T-helper 1 cell (primary cell): Measurements from ENCODE around the gene AGPAT2.

ENCODE experiments used
- DNase-seq, 5 donors: peaks; one replicate each; pipeline ENCODE4 v3.0.0-alpha.2; 2012 to 2020

AGPAT2 gene

DNA sequence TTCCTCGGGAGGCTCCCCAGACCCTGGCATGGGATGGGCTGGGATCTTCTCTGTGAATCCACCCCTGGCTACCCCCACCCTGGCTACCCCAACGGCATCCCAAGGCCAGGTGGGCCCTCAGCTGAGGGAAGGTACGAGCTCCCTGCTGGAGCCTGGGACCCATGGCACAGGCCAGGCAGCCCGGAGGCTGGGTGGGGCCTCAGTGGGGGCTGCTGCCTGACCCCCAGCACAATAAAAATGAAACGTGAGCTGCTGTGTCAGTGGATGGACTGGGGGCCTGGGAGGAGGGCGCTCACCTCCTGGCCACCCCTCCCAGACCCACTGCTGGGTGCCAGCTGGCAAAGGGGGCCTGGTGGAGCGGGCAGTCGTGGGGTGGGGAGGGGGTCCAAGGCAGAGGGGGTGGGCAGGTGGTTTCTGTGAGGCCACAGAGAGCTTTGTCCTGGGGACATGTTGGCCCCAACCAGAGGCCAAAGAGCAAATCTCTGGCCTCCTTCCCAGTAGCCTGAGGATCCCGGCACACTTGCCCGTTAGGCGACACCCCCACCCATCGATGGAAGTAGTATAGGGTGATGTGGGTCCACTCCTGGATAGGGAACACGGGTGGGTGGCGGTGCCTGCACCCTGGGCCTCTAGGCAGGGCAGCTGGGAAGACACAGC lies 14.7 kb downstream of the AGPAT2 start:
- no peak for DNase-seq

DNA sequence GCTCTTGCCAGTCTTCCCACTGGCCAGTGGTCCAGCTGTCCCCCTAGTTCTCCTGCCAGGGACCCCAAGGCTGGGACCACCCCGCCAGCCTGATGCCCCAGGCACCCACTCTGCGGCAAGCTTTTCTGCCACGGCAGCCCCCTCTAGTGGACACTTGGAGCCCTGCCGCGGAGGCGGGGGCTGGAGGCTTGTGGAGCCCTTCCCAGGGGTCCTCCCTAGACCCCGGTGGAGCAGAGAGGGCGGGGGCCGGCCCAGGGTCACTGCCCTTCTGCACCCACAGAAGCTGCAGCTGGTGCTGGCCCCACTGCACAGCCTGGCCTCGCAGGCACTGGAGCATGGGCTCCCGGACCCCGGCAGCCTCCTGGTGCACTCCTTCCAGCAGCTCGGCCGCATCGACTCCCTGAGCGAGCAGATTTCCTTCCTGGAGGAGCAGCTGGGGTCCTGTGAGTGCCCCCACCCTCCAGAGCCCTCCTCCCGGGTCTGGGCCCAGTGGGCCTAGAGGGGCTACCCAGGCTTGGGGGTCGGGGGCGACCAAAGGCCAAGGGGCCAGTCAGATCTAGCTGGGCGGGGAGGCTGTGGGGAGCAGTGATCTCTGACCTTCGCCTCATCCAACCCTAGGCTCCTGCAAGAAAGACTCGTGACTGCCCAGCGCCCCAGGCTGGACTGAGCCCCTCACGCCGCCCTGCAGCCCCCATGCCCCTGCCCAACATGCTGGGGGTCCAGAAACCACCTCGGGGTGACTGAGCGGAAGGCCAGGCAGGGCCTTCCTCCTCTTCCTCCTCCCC lies 15.4 kb downstream of the AGPAT2 start:
- peak in 1 of 5 donors; percentile 31 for DNase-seq

DNA sequence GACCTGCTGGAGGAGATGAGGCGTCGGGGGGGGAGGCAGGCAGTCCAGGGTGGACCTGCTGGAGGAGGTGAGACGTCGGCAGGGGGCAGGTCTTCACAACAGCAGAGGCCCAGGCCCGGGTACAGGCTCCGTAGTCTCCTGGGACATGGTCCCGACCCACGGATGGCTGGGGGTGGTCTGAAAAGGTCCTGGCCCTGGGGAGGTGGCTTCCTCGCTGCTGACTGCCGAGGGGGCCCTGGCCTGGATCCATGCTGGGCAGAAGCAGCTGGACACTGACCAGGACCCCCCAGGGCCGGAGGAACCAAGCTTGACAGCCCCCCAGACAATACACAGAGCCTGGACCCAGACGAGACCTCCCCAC lies 16.0 kb downstream of the AGPAT2 start:
- no peak for DNase-seq

DNA sequence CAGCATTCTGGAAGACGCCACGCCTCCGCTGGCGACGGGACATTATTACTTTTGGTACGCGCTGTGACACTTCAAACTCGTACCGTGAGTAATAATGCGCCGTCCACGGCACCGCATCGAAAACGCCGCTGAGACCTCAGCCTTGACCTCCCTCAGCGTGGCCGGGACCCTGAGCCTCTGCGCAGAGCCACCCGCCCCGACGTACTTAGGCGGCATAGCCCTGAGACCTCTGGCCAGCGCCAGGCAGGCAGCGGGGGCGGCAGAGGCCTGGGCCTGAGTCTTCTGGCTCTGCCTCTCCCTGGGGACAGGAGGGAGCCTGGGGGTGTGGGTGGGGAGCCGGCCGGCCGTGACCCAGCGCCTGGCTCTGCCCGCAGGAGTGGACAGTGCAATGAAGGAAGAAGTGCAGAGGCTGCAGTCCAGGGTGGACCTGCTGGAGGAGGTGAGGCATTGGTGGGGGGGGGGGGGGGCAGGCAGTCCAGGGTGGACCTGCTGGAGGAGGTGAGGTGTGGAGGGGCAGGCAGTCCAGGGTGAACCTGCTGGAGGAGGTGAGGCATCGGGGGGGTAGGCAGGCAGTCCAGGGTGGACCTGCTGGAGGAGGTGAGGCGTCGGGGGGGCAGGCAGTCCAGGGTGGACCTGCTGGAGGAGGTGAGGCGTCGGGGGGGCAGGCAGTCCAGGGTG lies 16.5 kb downstream of the AGPAT2 start:
- DNase-seq = no peak

DNA sequence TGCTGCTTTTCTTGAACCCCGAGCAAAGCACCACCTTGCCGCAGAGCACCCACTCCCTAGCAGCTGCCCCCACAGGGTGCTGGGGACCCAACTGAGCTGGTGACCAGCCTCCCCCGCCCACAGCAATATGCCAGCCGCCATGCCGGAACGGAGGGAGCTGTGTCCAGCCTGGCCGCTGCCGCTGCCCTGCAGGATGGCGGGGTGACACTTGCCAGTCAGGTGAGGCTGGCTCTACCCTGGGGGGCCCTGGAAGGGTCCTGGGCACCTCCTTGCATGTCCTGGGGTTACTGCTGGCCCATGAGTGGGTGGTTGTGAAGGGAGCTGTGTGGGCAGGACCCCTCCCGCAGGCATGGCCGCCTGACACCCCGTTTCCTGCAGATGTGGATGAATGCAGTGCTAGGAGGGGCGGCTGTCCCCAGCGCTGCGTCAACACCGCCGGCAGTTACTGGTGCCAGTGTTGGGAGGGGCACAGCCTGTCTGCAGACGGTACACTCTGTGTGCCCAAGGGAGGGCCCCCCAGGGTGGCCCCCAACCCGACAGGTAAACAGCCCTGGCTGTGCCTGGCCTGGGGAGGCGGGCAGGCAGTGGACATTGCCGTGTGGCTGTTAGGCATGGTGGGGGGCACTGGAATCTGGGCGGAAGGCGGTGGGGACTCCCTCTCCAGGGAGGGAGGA lies 17.3 kb downstream of the AGPAT2 start:
- DNase-seq = no peak

DNA sequence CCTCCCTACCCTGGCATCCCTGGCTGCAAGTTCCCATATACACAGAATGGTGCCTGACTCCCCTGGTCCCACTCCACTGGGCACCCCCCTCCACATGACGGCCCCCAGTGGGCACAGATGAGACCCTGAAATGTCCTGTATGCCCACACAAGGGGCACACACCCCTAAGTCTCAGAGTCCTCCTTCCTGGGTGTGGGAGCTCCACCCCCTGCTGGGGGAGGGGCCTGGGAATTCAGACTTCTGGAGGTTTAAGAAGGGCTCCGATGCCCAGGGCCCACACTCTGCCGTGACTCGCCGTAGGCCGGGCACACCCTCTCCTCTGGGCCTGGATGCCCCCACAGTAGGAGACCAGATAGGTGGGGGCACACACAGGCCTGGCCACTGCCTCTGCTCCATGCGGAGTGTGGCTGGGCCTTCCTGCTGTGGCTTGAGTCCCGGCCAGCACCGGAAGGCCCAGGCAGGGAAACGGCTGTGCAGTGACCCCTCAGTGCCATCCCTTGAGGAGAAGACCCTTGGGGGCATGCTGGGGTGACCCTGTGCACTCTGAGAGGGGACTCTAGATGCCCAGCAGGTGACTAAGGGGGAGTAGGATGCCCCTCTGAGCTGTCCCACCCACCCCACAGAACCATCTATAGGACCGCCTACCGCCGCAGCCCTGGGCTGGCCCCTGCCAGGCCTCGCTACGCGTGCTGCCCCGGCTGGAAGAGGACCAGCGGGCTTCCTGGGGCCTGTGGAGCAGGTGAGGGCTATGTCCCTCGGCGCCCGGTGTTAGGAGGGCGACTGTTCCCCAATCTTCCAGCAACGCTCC lies 18.1 kb downstream of the AGPAT2 start:
- no peak for DNase-seq

DNA sequence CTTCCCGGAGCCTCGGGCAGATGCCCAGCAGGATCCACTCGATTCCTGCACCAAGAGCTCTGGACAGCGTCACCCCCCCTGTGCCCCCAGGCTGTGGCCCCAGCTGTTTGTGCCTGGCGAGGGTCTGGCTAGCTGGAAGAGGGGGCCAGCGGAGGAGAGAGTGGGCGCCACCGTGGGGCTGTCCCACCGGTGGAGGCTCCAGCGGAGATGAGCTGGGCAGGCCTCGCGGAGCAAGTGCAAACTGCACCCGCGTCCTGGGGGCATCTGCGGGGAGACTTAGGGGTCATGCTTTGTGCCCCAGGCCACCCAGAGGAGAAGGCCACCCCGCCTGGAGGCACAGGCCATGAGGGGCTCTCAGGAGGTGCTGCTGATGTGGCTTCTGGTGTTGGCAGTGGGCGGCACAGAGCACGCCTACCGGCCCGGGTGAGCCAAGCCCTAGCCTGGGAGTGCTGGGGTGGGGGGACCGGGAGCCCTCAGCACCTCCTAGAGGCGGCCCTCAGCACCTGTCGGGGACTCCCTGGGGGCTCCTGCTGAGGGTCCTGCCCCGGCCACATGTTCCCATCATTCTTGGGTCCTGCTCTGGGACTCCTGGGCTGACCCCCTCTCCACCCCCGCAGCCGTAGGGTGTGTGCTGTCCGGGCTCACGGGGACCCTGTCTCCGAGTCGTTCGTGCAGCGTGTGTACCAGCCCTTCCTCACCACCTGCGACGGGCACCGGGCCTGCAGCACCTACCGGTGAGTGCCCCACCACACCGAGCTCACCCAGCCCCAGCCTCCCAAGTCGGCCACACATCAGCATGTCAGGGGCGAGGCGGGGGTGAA lies 19.1 kb downstream of the AGPAT2 start:
- DNase-seq = no peak

DNA sequence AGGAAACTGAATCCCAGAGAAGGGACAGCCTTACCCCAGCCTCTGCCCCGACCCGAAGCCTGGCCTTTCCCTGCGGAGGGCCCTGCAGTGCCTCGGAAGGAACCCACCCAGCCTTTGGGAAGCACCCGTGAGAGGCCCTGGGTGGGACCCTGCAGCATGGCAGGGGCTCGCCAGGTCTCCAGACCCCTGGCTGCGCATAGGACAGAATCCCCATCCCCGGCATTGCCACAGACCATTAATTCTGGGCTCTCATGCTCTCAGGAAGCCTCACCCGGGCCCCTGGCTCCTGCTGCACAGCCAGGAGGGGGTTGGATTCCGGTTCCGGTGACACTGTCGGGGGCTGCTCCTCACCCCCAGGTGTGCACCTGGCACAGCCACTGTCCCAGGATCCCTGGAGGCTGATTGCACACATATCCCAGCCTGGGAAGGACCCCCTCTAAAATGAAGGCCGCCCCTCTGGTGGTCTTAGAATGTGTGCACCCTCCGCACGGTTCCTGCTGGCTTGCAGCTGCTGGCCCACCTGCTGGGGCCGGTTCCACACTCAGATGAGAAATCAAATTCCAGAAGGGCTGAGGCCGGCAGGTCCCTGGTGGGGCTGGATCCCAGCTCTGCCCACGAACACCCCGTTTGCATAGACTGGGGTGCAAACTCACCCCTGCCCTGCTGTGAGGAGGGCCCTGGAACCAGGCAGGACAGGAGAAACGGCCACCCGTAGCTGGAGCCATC lies 19.9 kb downstream of the AGPAT2 start:
- no peak for DNase-seq

DNA sequence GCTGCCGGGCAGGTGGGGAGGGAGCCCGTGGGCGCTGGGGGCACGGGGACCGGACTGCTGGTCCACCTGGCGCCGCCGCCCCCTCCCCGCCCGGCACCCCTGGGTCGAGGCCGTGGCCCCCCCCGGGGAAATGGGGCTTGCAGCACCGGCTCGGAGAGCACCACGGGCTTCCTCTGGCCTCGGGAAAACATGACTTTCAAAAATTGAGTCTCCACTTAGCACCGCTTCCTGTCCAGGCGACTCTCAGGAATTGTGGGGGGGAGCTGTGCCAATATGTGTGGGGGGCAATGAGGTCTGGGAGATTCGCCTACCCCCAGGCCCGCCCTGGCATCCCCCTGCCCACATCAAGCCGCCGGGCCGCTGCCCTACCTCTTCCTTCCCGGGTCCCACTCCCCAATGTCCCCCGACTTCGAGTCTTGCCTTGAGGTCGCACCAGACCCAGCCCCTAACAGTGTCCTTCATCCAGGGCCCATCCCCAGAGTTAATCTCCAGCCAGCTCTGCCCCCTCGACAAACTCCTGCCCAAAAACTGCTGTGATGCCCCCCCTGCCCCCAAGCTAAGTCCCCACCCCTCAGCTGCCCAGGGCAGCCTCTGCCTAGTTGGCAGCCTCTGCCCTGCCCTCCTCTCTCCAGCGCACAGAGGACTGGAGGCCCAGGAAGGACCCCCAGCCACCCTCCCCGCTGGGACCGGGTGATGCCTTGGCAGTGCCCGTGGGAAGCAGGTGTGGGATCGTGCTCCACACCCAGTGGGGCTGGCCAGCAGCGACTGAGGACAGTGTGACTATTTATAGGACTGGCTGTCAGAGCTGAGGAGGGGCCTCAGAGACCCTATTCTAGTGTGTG lies 20.7 kb downstream of the AGPAT2 start:
- no peak for DNase-seq

DNA sequence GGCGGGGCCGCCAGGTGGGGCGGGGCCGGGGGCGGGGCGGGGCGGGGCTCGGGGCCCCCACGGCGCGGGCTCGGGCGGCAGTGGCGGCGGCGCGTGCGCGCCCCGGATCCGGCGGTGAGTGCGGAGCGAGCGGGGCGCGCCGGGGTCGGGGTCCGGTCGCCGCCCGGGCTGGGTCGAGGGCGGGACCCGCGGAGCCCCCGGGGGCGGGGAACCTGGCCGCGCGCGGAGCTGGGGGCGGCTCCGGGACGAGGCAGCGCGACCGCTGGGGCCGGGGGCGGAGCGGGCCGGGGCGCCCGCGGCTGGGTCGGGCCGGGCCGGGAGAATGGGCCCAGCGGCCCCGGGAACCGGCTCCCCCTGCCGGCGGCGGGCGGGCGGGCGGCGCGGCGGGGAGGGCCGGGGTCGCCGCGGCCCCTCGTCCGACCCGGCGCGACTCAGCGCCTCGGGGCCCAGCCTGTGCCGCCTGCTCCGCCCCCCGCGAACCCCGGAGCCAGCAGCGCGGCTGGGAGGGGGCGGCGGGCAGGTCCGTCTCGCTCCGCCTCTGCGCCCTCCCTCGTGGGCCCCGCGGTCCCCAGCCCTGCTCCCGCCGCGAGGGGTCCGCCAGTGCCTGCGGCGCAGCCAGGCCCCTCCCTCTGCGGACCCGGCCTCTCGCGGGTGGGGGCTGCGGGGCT lies 21.4 kb downstream of the AGPAT2 start:
- DNase-seq = peak in 1 of 5 donors; percentile 33

DNA sequence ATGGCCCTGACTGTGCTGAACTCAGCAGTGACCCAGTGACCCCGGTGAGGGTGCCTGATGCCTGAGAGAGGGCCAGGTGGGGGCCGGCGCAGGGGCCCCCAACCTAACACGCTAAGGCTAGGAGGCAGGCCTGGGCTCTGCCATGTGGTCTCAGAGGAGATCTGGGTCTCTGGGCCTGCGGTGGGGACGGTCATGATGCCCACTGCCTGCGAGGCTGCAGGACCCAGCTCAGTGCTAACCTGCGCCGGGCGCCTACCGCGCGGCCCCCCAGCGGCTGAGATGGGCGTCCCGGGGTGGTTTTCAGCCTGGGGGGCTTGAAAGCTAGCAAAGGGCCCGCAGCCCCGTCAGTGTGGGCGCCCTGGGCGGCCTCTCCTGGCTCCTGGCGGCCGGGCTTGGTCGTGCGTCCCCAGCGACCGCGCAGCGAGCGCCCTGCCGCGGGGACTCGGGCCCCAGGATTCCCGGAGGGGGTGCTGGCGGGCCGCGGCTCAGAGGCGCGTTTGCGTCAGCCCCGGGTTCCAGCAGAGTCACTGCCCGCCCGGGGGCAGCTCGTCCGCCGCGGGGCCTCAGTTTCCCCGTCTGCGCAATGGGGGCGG lies 22.1 kb downstream of the AGPAT2 start:
- DNase-seq = no peak

DNA sequence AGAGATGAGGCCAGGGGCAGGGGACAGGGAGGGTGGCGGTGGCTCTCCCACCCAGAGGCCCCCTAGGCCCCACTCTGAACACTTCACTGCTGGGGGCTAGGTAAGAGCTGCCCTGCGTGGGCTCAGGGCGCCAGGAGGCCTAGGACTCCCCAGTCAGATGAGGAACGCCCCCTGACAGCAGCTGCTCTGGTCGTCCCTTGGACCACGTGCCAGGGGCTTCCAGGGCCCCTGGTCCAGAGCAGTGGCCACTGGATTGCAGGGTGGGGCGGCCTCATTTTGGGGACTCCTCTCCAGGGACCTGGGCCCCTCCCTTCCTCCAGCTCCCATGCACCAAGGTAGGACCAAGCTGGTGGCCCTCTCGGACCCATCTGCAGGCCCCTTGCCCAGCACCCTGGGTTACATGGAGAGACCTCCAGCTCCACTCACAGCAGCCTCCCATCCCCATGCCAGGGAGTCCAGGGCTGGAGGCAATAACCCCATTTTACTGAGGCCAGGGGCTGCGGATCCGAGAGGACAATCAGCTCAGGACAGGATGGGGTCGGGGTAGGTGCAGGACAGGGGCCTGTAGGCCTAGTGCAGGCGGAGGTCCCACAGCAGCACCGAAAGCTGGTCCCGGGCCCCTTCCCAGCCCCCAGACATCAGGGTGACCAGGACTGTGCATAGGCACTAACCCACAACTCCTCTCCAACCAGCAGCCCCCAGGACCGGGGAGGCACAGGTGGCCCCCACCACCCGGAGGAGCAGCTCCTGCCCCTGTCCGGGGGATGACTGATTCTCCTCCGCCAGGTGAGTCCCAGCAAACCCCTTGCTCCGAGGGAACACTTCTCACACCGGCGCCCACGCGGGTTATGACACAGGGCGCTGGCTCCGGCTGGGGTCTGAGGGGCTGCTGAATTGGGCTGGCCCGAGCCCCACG lies 23.0 kb downstream of the AGPAT2 start:
- no peak for DNase-seq

DNA sequence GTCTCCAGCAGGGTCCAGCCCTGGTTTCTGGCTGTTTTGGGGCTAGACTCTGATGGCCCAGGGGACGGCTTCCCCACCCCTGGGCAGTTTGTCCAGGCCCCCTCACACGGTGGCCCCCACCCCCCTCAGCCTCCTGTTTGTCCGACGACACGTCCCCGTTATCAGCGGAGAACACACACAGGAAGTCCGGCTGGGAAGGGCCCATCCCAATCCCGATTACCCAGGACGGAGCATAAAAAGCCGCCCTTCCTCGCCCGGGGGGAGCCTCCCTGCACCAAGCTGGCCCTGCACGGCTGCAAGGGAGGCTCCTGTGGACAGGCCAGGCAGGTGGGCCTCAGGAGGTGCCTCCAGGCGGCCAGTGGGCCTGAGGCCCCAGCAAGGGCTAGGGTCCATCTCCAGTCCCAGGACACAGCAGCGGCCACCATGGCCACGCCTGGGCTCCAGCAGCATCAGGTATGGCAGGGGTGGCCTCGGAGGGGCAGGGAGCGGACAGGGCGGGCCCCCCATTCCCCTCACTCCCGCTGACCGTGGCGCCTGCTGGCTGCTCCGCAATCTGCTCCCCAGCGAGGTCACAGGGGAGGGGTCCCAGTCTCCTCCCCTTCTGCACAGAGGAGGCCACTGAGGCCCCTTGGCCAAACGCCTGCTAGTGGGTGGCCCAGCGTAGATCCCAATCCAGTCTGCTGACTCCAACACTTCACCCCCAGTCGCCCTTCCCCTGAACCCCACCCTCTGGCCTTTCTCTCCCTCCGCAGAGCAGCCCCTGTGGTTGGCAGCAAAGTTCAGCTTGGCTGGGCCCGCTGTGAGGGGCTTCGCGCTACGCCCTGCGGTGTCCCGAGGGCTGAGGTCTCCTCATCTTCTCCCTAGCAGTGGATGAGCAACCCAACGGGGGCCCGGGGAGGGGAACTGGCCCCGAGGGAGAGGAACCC lies 24.3 kb downstream of the AGPAT2 start, which contains the start of gene EGFL7:
Gene EGFL7, plus strand, starts transcription at position 261 of the 926 bp plus-strand sequence. CDS start 5,367 bp downstream, outside the sequence.
- no peak for DNase-seq

DNA sequence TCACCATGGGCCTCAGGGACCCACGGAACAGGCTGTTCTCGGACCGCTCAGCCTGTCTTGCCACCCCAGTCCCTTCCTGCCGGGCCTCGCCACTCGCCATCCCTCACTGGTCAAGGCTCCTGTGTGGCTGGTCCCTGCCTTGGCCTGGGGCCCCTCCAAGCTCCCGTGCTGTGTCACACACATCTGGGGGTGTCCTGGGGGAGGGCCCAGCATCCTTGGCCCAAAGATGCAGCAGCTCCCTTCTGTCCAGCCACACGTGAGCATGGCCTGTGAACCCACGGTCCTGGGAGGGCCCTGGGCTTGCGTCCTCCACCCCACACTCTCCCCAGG lies 25.0 kb downstream of the AGPAT2 start:
- DNase-seq = no peak

DNA sequence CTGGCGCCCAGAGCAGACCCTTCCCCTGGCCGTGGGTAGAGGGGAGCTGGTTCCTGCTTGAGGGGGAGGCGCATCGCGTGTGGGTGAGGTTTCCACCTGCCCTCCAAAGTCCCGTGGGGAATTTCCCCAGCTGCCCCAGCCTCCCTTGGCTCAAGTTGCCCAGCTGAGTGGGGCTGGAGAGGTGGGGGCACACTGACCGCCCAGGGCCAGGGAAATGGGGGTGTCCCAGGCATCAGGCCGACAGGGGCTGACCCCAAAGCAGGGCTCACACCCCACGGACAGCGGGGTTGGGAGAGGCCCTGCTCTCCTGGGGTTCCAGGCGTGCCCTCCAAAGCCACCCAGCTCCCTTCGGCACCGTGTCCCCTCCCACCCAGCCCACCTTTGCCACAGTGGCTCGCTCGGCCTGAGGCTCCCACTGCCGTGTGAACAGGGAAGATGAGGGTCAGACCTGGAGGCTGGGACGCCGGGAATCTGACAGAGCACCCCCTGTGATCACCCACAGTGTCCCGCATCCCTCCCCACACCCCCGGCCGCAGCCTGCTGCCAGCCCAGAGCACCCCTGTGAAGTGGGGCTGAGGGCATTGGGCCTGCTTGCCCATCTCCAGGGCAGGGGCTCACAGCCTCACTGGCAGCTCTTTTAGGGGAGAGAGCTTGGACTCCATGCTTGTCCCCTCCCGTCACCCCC lies 25.5 kb downstream of the AGPAT2 start:
- no peak for DNase-seq

DNA sequence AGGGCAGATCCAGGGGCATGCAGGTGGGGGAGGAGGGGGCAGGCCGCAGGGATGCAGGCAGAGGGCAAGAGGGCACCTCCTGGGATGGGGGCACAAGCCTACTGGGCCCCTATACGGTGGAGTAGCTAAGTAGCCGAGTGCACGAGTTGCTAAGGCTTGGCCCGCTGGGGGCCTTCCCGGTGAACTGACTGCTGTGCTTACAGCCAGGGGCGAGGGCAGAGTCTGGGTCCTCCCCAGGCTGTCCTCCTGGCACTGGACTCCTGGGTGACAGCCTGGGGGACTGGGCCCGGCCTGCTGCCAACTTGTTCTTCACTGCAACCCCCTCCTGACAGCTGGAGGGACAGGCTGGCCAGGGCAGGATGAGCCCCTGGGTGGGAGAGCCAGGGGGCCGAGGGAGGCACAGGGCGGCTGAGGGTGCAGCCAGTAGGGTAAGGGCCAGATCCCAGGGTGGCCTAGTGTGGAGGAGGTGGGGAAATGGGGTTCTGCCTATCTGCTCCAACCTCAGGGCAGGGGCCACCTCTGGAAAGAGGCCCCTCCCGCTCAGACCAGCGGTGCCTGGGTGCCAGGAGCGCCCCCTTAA lies 26.2 kb downstream of the AGPAT2 start:
- no peak for DNase-seq
